Uterus (tissue), 2 donors: Measurements from ENCODE around the gene TNFRSF6B.

ENCODE experiments used
- CTCF ChIP-seq, 4 experiments: fragments of 200-600 bp in 2 of 4; fragments of 450-650 bp in 2 of 4; sonication (generic) in 2 of 4; IDR thresholded peaks; one replicate each; pipeline ENCODE4 v1.5.1; 2016 to 2019; ENCODE audit warnings: antibody characterized with exemption in 4 of 4, mild to moderate bottlenecking in 2 of 4, moderate library complexity in 1 of 4
- POLR2A ChIP-seq, 2 donors: fragments of 450-650 bp; IDR thresholded peaks; one replicate each; pipeline ENCODE4 v1.6.1; 2016; ENCODE audit warnings: antibody characterized with exemption in 2 of 2, mild to moderate bottlenecking in 1 of 2, moderate library complexity in 1 of 2

- TF ChIP-seq POLR2A (IDR thresholded peaks at IDR 0.05): no peak
- TF ChIP-seq CTCF (IDR thresholded peaks at IDR 0.05): no peak
Observed at GRCh38 chr20:63682384-63683139, 13.9 kb upstream of the TNFRSF6B start.
